Activated CD8-positive, alpha-beta memory T cell treated with anti-CD3 and anti-CD28 coated beads for 48 hours (primary cell): Measurements from ENCODE around the gene ACER1.

ENCODE experiments used
- DNase-seq, 3 experiments: peaks; one replicate each; pipeline ENCODE4 v3.0.0-alpha.2; 2020; ENCODE audit warnings: low read depth in 2 of 3, low spot score in 2 of 3

Gene ACER1

DNA sequence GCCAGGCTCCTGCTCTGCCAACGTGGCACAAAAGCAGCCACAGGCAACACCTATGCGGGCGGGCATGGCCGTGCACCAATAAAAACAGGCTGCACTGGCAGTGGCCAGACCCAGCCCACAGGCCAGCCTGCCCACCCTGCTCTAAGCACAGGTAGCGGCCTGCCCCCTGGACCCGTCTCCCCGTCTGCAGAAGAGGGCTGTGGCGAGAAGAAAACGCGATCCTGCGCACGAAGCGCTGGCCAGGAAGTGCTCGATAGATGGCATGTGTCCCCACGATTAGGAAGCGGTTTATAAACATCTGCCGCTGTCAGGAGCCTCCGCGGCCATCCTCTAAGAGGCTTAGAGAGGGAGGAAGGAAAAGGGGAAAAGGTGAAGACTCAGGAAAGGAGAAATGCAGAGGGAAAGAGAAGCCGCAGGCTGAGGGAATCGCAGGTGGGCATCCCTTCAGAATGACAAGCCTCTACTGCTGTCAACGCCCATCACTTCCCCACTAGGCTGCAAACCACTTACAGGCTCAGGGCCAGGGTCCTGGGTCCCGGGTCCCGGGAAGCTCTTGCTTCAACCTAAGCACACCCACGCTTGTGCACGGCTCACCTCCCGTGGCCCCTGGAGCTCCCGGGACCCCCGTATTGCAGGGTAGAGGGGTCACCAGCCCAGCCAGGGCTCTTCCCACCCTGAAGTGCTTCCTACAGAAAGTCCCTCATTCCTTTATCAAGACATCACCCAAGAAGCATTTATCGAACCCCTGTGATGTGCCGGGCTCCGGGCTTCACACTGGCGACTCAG lies 64.1 kb downstream of the ACER1 start:
- no peak for DNase-seq

DNA sequence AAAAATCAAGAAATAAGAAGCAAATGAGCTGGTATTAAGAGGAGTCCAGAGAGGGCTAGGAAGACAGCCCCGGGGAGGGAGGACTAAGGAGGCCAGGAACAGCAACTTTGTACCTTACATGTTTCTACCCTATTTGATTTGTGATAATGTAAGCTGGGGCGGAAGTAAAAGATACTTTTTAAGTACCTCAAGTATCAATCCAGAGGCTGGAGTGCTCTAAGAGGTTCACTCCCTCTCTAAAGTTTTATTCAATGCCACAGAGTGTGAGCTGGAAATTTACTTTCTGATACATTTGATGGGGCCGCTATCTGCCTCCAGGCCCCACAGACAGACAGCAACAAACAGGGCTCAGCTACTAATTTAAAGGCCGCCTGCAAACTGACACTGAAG lies 65.0 kb downstream of the ACER1 start:
- no peak for DNase-seq

DNA sequence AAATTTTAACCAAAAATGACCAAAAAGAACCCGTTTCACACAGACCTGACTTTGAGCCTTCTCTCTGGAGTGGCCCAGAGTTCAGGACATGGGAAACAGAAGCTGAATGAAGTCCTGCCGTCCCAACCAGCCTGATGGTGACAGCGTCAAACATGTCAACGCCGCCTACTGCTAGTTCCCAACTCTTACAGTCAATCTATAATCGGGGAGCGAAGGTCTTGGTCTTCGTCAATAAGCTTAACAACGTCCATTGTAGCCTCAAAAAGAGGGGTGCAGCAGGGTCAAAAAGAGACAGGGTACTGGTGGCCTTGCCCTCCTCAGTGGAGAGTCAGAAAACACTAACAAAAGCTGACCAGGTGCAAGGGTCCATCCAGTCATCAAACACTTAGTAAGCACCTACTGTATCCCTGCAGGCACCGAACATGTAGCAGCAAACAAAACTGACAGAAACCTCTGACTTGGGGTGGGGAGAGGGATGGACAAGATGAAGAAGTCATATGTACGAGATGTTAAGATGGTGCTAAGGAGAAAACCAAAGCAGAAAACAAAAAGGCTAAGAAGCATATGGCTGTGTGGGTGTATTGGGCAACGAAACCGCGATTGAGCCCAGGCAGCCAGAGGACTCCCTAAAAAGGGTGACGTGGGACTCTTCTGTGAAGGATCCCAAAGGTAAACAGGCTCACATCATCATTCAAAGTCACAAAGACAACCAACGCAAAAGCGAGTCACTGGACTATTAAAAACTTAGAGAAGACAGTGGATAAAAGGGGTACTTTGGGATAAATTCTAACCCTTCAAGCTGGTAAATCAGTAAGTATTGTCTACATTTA lies 65.6 kb downstream of the ACER1 start:
- DNase-seq = no peak

DNA sequence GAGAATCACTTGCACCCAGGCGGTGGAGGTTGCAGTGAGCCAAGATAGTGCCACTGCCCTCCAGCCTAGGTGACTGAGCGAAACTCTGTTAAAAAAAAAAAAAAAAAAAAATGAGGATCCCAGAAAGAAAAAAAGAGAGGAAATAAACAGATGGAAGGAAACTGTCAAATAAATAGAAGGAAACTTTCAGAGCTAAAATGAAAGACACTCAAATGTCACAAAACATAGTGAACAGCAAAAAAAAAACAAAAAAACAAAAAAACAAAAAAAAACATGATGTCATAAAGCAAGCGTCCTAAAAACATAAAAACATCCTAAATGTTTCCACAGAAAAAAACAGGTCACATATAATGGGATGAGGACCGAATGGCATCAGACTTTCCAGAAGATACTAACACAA lies 68.6 kb downstream of the ACER1 start:
- no peak for DNase-seq

DNA sequence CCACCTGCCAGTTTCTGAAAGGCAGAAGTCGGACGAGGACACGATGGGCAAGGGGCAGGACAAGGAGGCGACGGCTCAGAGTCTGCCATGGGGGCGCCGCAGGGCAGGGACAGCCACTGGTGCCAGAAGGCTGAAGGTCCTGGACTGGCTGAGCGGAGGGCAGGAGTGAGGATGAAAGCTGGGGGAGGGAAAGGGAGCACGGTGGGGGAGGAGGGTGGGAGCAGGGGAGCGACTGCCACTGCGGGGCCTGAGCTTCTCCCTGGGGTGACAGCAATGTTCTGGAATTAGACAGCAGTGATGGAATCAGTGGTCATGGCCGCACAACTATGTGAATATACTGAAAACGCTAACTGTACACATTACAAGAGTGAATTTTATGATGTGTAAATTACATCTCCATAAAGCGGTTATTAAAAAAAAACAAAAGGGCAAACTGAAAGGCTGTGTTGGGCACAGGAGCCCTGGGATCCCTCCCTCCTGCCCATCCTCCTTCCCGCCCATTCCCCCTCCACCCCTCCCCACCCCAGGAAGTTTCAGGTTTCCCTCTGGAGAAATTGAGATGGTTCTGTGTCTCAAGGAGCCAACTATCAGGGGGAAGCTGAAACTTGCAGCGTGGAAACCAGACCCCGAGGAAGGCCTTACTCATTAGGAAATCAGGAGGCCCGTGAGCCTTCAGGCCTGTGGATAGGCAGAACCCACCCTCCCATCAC lies 69.5 kb downstream of the ACER1 start:
- no peak for DNase-seq

DNA sequence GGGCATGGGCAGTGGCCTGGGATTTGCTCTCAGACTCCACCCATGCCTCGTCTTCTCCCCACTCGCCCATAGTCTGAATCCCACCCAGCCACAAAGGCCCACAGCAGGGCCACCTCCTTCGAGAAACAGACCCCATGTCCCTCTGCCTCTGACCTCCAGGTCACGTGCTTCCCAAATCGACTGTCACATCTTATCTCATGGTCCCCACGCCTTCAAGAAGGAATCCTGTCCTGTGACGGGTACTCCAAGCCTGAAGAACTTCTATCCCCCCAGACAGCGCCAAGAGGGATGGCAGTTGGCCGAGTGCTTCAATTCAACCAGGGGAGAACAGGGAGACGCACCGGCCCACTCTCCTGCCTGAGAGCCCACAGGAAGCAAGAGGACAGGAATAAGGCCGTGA lies 70.1 kb downstream of the ACER1 start:
- no peak for DNase-seq

DNA sequence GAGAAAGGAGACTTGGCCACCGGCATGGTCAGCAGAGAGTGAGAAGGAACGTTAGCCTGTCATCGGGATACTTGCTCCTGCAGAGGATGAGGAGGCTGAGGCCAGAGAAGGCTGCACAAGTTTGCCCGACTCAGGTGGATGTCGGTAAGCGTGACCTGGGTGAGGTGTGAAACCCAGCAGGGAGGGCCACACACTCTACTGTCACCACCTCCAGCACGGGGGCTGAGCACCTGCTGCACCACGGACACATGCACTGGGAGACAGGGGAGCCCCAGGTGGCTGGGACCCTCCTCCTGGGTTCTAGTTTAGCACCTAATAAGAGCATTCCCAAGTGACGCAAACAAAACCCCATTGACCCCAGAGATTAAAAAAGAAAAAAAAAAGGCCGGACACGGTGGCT lies 70.9 kb downstream of the ACER1 start:
- DNase-seq = no peak

DNA sequence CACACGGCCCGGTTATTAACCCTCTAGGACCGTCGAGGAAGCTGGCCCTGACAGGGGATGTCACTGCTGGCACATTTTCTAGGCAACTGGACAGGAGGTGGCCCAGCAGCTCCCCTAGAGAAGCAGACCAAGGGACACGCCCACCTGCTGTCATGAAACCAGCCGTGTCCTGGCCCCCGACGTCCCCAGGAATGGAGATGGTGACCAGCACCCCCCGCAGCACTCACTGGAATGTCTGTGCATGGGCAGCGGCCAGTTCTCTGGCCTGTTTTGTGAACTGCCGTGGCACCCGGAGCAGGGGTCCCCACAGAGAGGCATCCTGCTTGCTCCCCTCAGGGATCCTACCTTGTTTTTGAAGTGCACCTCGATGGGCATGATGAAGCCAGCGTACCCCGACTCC lies 71.5 kb downstream of the ACER1 start:
- DNase-seq = no peak

DNA sequence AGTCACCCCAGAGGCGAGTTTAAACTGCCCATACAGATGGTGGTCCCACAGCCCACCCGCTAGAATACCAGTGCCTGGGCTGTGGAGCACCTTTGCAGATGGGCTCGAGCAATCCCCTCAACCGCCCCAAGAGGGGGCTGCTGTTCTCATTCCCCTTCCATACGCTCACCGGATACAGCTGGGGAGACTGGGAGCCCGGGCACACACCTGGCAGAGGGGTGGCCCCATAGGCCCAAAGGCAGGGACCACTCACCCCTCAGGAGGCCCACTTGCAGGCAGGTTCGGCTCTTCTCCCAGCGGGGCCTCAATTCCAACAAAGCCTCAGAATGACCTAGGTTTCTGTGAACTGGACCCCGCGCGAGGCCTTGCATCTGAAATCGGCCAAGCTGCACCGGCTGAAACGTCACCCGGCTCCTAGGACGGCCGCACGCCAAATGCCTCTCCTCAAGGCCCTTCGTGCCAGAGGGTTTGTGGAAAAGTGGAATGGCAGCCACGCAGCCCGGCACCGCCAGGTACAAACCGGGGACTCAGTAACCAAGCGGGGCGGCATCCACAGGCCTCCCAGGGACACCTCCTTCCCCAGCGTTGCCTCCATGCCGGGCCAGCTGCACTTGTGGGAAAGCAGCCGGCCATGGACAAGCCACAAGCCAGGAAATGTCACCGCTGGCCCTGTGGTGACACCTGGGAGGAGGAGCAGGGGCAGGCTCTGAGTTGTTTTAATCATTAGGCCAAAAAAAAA lies 72.3 kb downstream of the ACER1 start:
- DNase-seq = no peak

DNA sequence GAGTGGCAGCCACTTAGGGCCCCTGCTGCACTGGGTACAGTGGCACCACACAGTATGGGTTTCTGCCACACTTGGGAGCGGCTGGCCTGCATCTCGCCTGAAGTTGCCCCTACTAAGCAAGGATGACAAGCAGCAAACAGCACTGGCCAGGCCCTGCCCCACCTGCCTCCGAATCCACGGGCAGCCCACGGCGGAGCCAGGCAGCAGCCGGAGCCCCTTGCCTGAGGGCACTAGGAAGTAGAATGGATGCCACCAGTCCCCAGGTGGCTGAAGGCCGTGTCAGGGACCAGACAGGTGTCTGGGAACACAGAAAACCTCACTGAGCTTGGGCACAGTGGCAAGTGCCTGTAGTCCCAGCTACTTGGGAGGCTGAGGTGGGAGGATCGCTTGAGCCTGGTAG lies 73.0 kb downstream of the ACER1 start:
- no peak for DNase-seq

DNA sequence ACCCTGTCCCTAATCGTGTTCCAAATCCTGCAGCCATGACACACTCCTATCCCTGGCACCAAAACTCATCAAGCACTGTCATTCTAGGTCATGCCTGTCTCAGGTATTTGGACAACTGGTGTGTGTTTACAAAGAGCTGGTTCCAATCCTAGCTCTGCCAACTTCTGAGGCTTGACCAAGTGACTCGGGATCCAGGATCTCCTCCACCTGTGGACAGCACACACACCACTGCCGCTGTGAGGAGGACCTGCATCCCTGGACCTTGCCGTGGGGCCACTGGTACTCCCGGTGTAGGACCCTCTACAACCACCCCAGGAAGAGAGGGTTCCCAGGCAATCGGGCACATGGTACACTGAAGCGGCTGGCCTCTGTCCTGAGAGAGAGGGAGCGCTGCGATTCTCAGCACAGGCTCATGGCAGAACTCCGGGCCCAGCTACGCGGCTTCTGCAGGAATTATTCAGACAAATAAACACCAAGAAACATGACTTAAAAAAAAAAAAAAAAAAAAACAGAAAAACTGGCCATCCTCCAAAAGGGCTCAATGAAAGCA lies 74.0 kb downstream of the ACER1 start:
- DNase-seq = no peak

DNA sequence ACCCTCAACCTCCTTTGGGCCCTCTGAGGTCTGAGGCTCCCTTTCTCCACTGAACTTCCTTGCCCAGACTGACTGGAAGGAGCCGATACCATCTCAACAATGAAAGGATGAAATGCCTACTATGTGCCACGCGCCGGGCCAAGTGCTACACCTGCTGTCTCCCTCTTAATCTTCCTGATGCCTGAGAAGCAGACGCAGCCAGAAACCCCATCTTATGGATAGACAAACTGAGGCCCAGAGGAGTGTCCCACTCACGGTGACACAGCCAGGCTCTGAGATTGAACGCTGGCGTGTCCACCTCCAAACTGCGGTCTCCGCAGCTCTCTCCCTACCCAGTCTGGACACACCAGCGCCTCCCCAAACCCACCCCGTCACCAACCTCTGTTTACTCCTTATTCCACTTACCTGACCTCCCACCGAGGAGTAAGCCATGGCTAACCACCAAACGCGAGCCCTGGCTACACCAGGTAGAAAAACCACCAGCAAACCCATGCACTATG lies 74.5 kb downstream of the ACER1 start:
- DNase-seq = no peak
